ENCODE measurements around the gene SQOR. TPM values are rescaled to one million over a fixed set of nuclear protein-coding genes. Genes with fewer than 3 reads are reported as not detected.

SQOR gene
- total and polyA plus RNA-seq, 2 experiments from 2014 or later: 0.23 TPM; not detected in 1

GRCh38 chr15:45702041-45702440 is 67.2 kb downstream of the SQOR start:
- Histone ChIP-seq H4K20me1 (replicated peaks; ENCODE audit: insufficient read depth) (no peaks in the 10 kb centered on the region), H3K4me1 (ENCODE audit: insufficient read depth) (peaks cover 2% of the 10 kb centered on the region; the same call in 1 of the 2 replicates), H3K79me2 (replicated peaks; ENCODE audit: insufficient read depth) (no peaks in the 10 kb centered on the region), H3K4me2 (no peak overlapping the region), H3F3A (replicated peaks; ENCODE audit: low read depth) (no peaks in the 10 kb centered on the region), H3K27ac (ENCODE audit: low read depth) (no peak overlapping the region), H2AFZ (no peak overlapping the region), H3K9me2 (ENCODE audit: insufficient read depth) (no peaks in the 10 kb centered on the region), H3K27me3 (ENCODE audit: insufficient read depth) (peaks cover 15% of the 10 kb centered on the region), H3K4me3 (no peak overlapping the region), H3K36me3 (ENCODE audit: insufficient read depth) (no peaks in the 10 kb centered on the region)
- DNase-seq (ENCODE audit: low spot score) (no peak), ATAC-seq (no peak)
- Mint-ChIP-seq H3K4me3 (no peak overlapping the region), H3K27me3 (ENCODE audit: insufficient read depth, low read depth, poor library complexity) (peaks cover 10% of the 10 kb centered on the region), H3K27ac (no peak overlapping the region), H3K4me1 (peaks cover 4% of the 10 kb centered on the region; the same call in 2 of the 3 replicates), H3K36me3 (ENCODE audit: low read depth) (no peaks in the 10 kb centered on the region; the same call in 2 of the 3 replicates), H3K9me3 (peaks cover 68% of the 10 kb centered on the region)
- TF ChIP-seq REST (IDR thresholded peaks at IDR 0.05; ENCODE audit: unreplicated experiment) (no peak), NANOG (IDR thresholded peaks at IDR 0.05; ENCODE audit: borderline replicate concordance) (no peak), ZNF462 (CRISPR knock-in tag; IDR thresholded peaks at IDR 0.05) (no peak), ZNF331 (CRISPR knock-in tag; IDR thresholded peaks at IDR 0.05; ENCODE audit: low read depth) (no peak), ETS1 (IDR thresholded peaks at IDR 0.05) (no peak), CTCF (conservative IDR thresholded peaks at IDR 0.05; ENCODE audit: low read depth in 2 of 2) (no peak), EZH2phosphoT487 (IDR thresholded peaks at IDR 0.05; ENCODE audit: unreplicated experiment) (no peak), JUNB (IDR thresholded peaks at IDR 0.05; ENCODE audit: unreplicated experiment) (no peak), POLR2AphosphoS5 (IDR thresholded peaks at IDR 0.05; ENCODE audit: low read depth) (no peak), EZH2 (IDR thresholded peaks at IDR 0.05; ENCODE audit: low read depth, unreplicated experiment) (no peak), CREB1 (CRISPR knock-in tag; IDR thresholded peaks at IDR 0.05; ENCODE audit: low read depth) (no peak), STAT1 (IDR thresholded peaks at IDR 0.05; ENCODE audit: unreplicated experiment) (no peak)

Data from GM23338 (cell line).